PC-3 (cell line): ENCODE data around the gene TMTC1. TPM values are rescaled to one million over a fixed set of nuclear protein-coding genes. Genes with fewer than 3 reads are reported as not detected.

Experiments used
- ATAC-seq: fragments of 200-7000 bp; cut with Tn5 transposase; 2 replicates; pipeline ENCODE4 v1.9.1; 2020; ENCODE audit warnings: mild to moderate bottlenecking, moderate library complexity
- BruUV-seq: library from RNA; stranded (reverse); fragments of 400-500 nt; replicated peaks from 2 replicates; lab custom pipeline; 2021; lab: Mats Ljungman, UMichigan
- CTCF ChIA-PET: fragments of 300-600 bp; sonication (Branson Sonifier 250); formaldehyde crosslinking; loops from one replicate; lab custom pipeline; 2022; ENCODE audit warnings: antibody characterized with exemption; lab: Charles Lee
- POLR2A ChIA-PET: fragments of 300-600 bp; sonication (Branson Sonifier 250); formaldehyde crosslinking; loops from one replicate; lab custom pipeline; 2022; ENCODE audit warnings: antibody characterized with exemption; ENCODE audit not compliant: unreplicated experiment; lab: Charles Lee
- DNase-seq: peaks from one replicate; pipeline ENCODE4 v3.0.0-alpha.2; 2015
- H2AFZ ChIP-seq: fragments of 300-600 bp; sonication (generic); 2 replicates; pipeline ENCODE4 v1.6.0; 2016; ENCODE audit warnings: antibody characterized with exemption, low read length
- H3F3A ChIP-seq: fragments of 300-600 bp; sonication (generic); one replicate; pipeline ENCODE4 v1.6.0; 2017; ENCODE audit warnings: antibody characterized with exemption, low read length, control low read depth, mild to moderate bottlenecking; ENCODE audit not compliant: unreplicated experiment
- H3K27ac ChIP-seq: fragments of 300-600 bp; sonication (generic); 2 replicates; pipeline ENCODE4 v1.5.1; 2016; ENCODE audit warnings: mild to moderate bottlenecking, low read length
- H3K27me3 ChIP-seq: fragments of 300-600 bp; sonication (generic); 2 replicates; pipeline ENCODE4 v1.6.1; 2016; ENCODE audit warnings: low read length, mixed read lengths
- H3K36me3 ChIP-seq: fragments of 300-600 bp; sonication (generic); 2 replicates; pipeline ENCODE4 v1.6.1; 2016; ENCODE audit warnings: low read depth, mixed run types, low read length, mixed read lengths
- H3K4me1 ChIP-seq: fragments of 300-600 bp; sonication (generic); 2 replicates; pipeline ENCODE4 v1.5.1; 2016; ENCODE audit warnings: low read length; ENCODE audit not compliant: insufficient read depth
- H3K4me2 ChIP-seq: fragments of 300-600 bp; sonication (generic); 2 replicates; pipeline ENCODE4 v1.6.0; 2016; ENCODE audit warnings: low read length
- H3K4me3 ChIP-seq: fragments of 300-600 bp; sonication (generic); 2 replicates; pipeline ENCODE4 v1.5.1; 2016; ENCODE audit warnings: mild to moderate bottlenecking, low read length, mixed read lengths
- H3K79me2 ChIP-seq: fragments of 300-600 bp; sonication (generic); 2 replicates; pipeline ENCODE4 v1.6.1; 2017; ENCODE audit warnings: low read length, mixed read lengths
- H3K9ac ChIP-seq: fragments of 300-600 bp; sonication (generic); 2 replicates; pipeline ENCODE4 v1.6.0; 2016; ENCODE audit warnings: mild to moderate bottlenecking, low read length
- H3K9me2 ChIP-seq: fragments of 300-600 bp; sonication (generic); replicated peaks from 2 replicates; pipeline ENCODE4 v1.6.1; 2016; ENCODE audit warnings: mixed run types, low read length, mixed read lengths
- H3K9me3 ChIP-seq: fragments of 300-600 bp; sonication (generic); 2 replicates; pipeline ENCODE4 v1.6.1; 2016; ENCODE audit warnings: low read length, mixed read lengths
- H4K20me1 ChIP-seq: fragments of 300-600 bp; sonication (generic); 2 replicates; pipeline ENCODE4 v1.6.1; 2016; ENCODE audit warnings: low read length, mixed read lengths
- EZH2 ChIP-seq: fragments of 300-600 bp; sonication (generic); IDR thresholded peaks from one replicate; pipeline ENCODE4 v1.6.1; 2017; ENCODE audit warnings: antibody characterized with exemption, mild to moderate bottlenecking, low read length; ENCODE audit not compliant: unreplicated experiment
- EZH2phosphoT487 ChIP-seq: fragments of 300-600 bp; sonication (generic); IDR thresholded peaks from 2 replicates; pipeline ENCODE4 v1.6.1; 2018; ENCODE audit warnings: mild to moderate bottlenecking, antibody characterized with exemption, low read length, borderline replicate concordance
- intact Hi-C: fragments of 100-400 bp; cut with micrococcal nuclease; formaldehyde crosslinking; loops from 2 replicates; pipeline ENCODE4 v1.9.0; 2023
- total RNA-seq: library from RNA; depleted of rRNA; stranded (reverse); fragments of >200 nt; gene quantifications from 2 replicates; pipeline ENCODE4 v1.2.3, GENCODE V29; 2014
- TF ChIP-seq, protein P1 (sequence below): fragments of 300-600 bp; sonication (generic); conservative IDR thresholded peaks from 2 replicates; pipeline ENCODE4 v1.5.1; 2017; ENCODE audit warnings: antibody characterized with exemption, low read depth, mild to moderate bottlenecking, low read length

TMTC1 gene
- total RNA-seq, 1 experiment from 2014 or later, result 5.8 TPM

DNA sequence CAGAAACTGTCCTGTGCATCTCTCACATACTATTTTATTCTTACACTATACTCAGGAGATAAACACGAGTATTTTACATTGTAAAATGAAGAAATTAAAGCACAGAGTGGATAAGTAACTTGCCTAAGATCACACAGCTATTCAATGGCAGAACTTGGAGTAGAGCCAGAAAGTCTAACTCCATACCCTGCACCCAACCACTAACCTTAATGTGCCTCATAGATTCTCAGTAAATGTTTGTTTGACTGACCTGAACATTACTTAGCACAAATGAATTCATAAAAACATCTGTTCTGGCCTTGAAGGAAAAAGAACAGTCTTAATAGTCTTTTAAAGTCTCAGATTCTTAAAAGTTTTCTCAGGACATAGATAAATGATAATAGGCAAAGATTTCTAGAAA is 202.8 kb downstream of the TMTC1 start:
- no peak overlapping the region for H2AFZ ChIP-seq
- no peak for ATAC-seq
- H3K4me1 ChIP-seq, result peaks cover 52% of the 10 kb centered on the region
- no peaks in the 10 kb centered on the region for H3K9me3 ChIP-seq
- H3K4me3 ChIP-seq, result no peak overlapping the region
- H3K4me2 ChIP-seq, result peak overlapping the region; percentile 48
- no peaks in the 10 kb centered on the region for H4K20me1 ChIP-seq
- H3K79me2 ChIP-seq, result no peaks in the 10 kb centered on the region
- peaks cover 8% of the 10 kb centered on the region for H3F3A ChIP-seq
- ChIA-PET CTCF (interaction anchor here (0.5 kb wide), 1 partner anchor 30 kb away, joined by 7 read pairs; no protein-coding TSS in a partner anchor), POLR2A (no interaction called here)
- DNase-seq, result no peak
- TF ChIP-seq, protein P1, sequence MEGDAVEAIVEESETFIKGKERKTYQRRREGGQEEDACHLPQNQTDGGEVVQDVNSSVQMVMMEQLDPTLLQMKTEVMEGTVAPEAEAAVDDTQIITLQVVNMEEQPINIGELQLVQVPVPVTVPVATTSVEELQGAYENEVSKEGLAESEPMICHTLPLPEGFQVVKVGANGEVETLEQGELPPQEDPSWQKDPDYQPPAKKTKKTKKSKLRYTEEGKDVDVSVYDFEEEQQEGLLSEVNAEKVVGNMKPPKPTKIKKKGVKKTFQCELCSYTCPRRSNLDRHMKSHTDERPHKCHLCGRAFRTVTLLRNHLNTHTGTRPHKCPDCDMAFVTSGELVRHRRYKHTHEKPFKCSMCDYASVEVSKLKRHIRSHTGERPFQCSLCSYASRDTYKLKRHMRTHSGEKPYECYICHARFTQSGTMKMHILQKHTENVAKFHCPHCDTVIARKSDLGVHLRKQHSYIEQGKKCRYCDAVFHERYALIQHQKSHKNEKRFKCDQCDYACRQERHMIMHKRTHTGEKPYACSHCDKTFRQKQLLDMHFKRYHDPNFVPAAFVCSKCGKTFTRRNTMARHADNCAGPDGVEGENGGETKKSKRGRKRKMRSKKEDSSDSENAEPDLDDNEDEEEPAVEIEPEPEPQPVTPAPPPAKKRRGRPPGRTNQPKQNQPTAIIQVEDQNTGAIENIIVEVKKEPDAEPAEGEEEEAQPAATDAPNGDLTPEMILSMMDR, result no peak
- no peak for TF ChIP-seq EZH2
- no peak for TF ChIP-seq EZH2phosphoT487
- H3K36me3 ChIP-seq, result no peaks in the 10 kb centered on the region
- no peaks in the 10 kb centered on the region for H3K27me3 ChIP-seq
- no peaks in the 10 kb centered on the region for H3K9me2 ChIP-seq
- no TSS peak for BruUV-seq
- peak overlapping the region; percentile 30; the same call in 1 of the 2 replicates for H3K9ac ChIP-seq
- peak overlapping the region; percentile 87 for H3K27ac ChIP-seq
- intact Hi-C loops, result loop anchor here (1.0 to 5.0 kb wide), 3 partner anchors 15 to 36 kb away; no protein-coding TSS in a partner anchor

DNA sequence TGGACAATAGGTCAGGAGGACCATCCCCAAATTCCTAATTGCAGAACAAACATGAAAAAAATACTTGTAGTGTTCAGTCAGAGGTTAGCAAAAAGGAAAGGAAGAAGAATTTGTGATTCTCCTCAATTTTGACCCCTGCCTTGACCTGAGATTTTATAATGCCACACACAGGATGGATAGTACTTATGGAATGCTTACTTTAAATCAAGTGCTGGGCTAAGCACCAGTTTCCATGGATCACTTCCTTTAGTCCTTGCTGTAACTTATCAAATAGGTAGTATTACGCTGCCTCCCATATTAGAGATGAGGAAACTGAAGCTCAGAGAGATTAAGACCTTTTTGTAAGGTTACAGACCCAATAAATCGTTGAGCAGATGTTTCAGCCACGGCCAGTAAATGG is 205.0 kb downstream of the TMTC1 start:
- ATAC-seq (peak; percentile 9; the same call in 1 of the 2 replicates), DNase-seq (peak; percentile 59)
- intact Hi-C loops, result no loop called here
- Histone ChIP-seq H2AFZ (no peak overlapping the region), H3K9me3 (no peaks in the 10 kb centered on the region), H3K27ac (no peak overlapping the region), H3K4me3 (no peak overlapping the region), H3K4me1 (peaks cover 49% of the 10 kb centered on the region), H3K4me2 (0 out of 2 replicates have a peak overlapping the region, but pooled peaks have one; percentile 17), H3K36me3 (no peaks in the 10 kb centered on the region), H3K79me2 (no peaks in the 10 kb centered on the region), H3F3A (peaks cover 8% of the 10 kb centered on the region), H3K27me3 (no peaks in the 10 kb centered on the region), H3K9ac (no peak overlapping the region), H4K20me1 (no peaks in the 10 kb centered on the region), H3K9me2 (no peaks in the 10 kb centered on the region)
- no peak for TF ChIP-seq EZH2phosphoT487
- no peak for TF ChIP-seq EZH2
- TF ChIP-seq, protein P1, result no peak
- no TSS peak for BruUV-seq
- CTCF ChIA-PET, result no interaction called here
- POLR2A ChIA-PET, result no interaction called here

DNA sequence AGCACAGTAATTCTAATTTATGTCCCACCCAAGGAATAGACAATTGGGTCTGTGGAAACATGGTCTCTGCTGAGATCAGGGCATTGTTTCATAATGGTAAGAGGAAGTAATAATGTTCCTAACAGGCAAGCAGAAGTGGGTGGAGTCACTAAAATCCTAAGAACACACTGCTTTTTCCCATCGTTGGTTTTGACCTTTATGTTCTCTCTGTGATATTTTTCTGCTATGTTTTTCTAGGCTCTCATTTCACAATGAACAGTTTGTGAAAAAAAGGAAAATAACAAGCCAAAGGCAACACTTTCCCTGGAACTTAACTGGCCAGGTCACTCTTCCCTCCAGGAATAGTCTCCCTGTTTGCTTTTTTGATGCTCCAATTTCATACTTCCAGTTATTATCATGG is 205.7 kb downstream of the TMTC1 start:
- DNase-seq, result no peak
- intact Hi-C loops, result no loop called here
- H3K79me2 ChIP-seq, result no peaks in the 10 kb centered on the region
- H4K20me1 ChIP-seq, result no peaks in the 10 kb centered on the region
- no TSS peak for BruUV-seq
- H3F3A ChIP-seq, result peaks cover 6% of the 10 kb centered on the region
- H3K27me3 ChIP-seq, result no peaks in the 10 kb centered on the region
- H3K4me3 ChIP-seq, result no peak overlapping the region
- no peak overlapping the region for H3K9ac ChIP-seq
- H3K9me3 ChIP-seq, result no peaks in the 10 kb centered on the region
- no peak for TF ChIP-seq EZH2phosphoT487
- TF ChIP-seq, protein P1, result no peak
- TF ChIP-seq EZH2, result no peak
- no peak overlapping the region for H2AFZ ChIP-seq
- CTCF ChIA-PET, result no interaction called here
- H3K4me2 ChIP-seq, result no peak overlapping the region
- H3K36me3 ChIP-seq, result no peaks in the 10 kb centered on the region
- H3K27ac ChIP-seq, result no peak overlapping the region
- POLR2A ChIA-PET, result no interaction called here
- H3K4me1 ChIP-seq, result peaks cover 42% of the 10 kb centered on the region
- H3K9me2 ChIP-seq, result no peaks in the 10 kb centered on the region
- no peak for ATAC-seq
